ENCODE measurements around the gene PLPP7.
A peak's percentile ranks its signal among the peaks of the same experiment; 100 is the strongest.
"Not testable (repeated sequence)": the region's sequence is repeated elsewhere in the genome, so short reads cannot be mapped to it uniquely, and the experiment has no call there.

PLPP7 gene

DNA sequence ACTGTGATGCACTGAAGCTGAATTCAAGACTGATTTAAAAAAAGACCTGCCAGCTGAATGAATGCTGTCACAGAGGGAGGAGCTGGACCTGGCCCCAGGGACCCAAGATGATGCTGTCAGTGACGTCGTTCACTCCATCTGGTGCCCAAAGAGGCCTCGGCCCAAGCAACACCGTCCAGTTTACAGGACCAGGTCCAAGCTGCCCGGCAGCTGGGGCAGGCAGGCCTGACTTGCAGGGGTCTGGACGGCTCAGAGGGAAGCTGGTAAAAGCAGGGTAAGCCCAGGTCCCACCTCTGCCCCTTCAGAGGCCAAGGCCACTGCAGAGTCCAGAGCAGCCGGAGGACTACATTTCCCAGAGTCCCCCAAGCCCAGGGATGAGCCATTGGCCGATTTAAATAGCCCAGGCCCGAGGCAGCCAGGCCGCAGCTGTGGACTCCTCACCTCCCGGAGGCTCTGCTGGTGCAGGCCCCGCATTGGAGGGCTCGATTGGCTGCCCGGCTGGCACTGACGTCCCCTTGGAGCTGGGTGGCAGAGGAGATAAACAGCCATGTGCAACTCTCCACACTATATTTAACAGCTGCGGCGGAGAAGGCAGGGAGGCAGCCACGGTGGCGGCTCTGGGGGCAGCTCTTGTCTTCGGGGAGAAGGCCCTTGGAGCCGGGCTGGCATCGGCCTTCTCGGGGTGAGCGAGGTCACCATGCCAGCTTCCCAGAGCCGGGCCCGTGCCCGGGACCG lies at the start of gene PLPP7:
TSS of gene PLPP7 (plus strand) at position 423 of the 735 bp plus-strand sequence. CDS start at position 698, 275 bp downstream.
- H3K27ac ChIP-seq, result peak within 1 kb of the TSS in 12 of 21 experiments; percentile 2 to 73 (median 50)
- peak within 1 kb of the TSS; percentile 3 to 43 (median 12) for H3K4me3 ChIP-seq

DNA sequence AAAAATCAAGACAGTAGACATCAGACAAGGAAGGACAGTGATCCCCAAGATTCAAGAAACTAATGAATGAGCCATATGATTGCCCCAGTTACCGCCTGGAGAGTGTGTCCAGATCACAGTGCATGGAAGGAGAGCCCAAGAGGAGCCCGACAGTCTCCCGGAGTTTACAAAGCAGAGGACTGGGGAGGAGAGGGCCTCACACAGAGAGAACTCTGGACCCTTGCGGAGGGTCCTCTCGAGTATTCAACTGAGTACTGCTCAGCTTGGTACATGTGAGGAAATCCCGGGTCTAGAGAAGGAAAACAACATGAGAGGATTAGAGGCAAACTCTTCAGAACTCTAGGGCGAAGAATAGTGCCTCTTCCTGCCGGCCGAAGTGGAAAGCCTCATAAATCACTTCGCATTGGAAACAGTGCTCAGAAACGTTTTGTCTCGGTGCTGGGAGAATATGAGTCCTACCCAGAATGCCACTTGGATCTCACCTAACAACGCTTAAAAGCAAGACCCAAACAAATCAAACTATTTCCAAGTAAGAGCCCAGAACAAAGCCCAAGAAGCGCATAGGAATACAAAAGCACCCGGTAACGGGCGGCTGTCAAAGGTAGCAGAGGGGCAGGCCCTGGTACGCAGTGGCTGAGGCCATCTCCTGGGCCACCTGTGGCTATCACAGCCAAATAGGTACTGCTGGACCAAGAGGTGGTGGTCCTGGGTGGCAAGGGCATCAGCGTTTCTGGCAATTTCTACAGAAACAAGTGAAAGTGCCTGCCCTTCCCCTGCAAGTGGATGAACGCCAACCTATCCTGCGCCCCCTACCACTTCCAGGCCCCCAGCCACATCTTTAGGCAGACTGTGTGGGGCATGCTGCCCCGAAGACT lies 49.2 kb upstream of the PLPP7 start:
- no peak overlapping the region for H3K4me3 ChIP-seq
- H3K27ac ChIP-seq, result no peak overlapping the region

DNA sequence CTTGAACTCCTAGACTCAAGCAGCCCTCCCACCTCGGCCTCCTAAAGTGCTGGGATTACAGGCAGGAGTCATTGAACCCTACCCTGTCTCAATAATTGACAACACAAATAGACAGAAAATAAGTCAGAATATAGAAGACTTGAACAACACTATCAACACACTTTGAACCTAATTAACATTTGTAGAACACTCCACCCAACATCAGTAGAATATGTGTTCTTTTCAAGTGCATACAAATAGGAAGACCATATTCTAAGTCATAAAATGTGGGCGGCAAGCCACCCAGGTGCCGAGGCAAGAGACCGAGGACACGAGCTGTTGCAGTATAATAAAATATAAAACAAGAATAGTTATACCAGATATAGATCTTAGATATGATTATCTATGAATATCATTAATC lies 45.2 kb upstream of the PLPP7 start:
- H3K27ac ChIP-seq, H3K4me3 ChIP-seq: not testable (repeated sequence)

DNA sequence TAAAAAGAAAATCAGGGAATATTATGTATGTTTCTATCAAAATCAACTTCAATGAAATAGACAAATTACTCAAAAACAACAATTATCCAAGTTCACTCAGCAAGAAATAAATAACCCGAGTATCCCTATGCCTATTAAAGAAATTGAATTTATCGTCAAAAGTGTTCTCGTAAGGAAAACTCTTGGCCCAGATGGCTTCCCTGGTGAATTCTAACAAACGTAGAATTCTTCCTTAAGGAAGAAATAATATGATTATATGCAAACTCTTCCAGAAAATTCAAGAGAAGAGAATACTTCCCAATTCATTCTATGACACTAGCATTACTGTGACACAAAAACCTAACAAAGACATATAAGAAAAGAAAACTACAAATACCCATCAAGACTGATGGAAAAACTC lies 42.9 kb upstream of the PLPP7 start:
- H3K4me3 ChIP-seq, result no peak overlapping the region

DNA sequence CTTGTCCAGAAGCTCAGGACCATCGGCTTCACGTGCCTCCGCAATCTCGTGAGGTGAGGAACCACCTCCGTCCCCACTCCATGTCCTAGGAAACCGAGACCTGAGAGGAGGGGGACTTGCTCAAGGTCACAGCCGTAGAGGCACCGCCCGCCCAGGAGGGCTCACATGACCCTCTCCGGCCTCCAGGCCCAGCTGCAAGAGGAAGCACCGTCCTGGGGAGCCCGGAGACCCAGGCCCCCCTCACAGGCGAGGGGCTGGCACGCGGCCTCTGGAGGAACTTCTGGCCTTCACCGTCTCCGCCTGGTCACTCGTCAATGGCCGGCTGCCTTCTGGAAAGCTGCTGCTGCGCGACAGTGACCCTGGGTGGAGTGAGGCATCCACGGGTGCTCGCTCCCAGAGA lies 37.4 kb upstream of the PLPP7 start:
- Histone ChIP-seq H3K27ac (peak overlapping the region in 17 of 21 experiments; percentile 20 to 95 (median 67)), H3K4me3 (peak overlapping the region in 6 of 7 experiments; percentile 1 to 31 (median 26))

More for the DNA sequence above, 42.9 kb upstream of the PLPP7 start:
- no peak overlapping the region for H3K27ac ChIP-seq

DNA sequence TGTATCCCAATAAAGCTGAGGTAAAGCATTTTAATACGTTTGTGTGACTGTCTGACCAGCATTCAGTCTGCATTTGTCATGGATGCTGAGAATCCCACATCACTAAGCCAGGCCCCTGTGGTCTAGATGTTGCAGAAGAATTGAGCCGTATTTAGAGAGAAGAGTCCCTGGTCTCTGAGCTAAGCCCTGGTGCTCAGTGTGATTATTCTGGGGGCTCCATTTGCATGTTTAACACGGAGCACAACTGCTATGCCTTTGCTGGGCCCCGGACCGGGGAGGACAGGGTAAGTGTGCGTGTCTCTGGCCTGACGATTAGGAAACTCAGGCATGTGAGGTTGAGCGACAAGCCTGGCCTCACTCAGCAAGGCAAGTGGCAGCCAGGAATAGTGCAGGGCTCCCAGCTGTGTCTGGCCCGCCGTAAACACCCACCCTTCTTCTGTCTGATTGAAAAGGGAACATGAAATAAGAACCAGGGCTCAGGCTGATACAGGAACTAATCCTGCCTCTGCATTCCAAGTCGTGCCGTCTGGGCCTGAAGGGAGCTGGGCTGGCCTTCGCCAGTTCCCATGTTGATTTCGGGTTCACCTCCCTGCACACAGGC lies 35.5 kb upstream of the PLPP7 start:
- peak overlapping the region in 18 of 21 experiments; percentile 3 to 95 (median 58) for H3K27ac ChIP-seq

DNA sequence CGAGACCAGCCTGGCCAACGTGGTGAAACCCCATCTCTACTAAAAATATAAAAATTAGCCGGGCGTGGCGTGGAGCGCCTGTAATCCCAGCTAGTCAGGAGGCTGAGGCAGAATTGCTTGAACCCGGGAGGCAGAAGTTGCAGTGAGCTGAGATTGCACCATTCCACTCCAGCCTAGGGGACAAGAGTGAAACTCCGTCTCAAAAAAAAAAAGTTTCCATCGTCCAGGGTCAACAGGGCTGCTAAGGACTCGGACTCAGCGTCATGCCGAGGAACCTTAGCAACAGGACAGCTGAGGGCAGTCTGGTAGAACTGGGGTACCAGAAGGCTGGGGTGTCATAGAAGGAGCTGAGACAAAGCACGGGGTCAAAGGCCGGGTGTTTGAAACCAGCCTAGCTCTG lies 34.9 kb upstream of the PLPP7 start:
- no peak overlapping the region for H3K4me3 ChIP-seq
- H3K27ac ChIP-seq, result peak overlapping the region in 18 of 21 experiments; percentile 3 to 95 (median 81)

More for the DNA sequence above, 35.5 kb upstream of the PLPP7 start:
- H3K4me3 ChIP-seq, result no peak overlapping the region

DNA sequence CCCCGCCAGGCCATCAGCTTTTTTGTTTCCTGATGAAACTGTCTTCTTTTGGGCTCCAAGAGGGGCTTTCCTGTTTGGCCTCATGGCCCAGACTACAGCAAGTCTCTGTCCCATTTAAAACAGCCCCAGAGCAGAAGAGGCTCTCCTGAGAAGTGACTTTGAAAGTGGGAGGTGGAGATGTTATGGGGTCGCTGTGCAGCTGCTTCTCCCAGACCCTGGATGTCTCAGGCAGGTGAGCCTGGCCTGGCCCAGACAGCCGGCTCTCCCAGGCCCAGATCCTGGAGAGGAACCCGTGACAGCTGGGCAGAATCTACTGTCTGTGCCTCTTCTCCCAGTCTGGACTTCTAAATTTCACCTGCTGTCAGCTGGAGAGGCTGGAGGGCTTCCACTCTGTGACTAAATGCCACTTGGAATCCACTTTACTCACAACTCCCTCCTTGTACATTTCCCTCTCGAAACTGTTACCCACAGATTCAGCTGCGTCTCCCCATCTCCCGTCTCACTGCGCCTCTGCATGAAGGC lies 33.8 kb upstream of the PLPP7 start:
- Histone ChIP-seq H3K4me3 (peak overlapping the region in 2 of 7 experiments; percentile 11 to 13), H3K27ac (peak overlapping the region in 20 of 21 experiments; percentile 35 to 95 (median 80))

DNA sequence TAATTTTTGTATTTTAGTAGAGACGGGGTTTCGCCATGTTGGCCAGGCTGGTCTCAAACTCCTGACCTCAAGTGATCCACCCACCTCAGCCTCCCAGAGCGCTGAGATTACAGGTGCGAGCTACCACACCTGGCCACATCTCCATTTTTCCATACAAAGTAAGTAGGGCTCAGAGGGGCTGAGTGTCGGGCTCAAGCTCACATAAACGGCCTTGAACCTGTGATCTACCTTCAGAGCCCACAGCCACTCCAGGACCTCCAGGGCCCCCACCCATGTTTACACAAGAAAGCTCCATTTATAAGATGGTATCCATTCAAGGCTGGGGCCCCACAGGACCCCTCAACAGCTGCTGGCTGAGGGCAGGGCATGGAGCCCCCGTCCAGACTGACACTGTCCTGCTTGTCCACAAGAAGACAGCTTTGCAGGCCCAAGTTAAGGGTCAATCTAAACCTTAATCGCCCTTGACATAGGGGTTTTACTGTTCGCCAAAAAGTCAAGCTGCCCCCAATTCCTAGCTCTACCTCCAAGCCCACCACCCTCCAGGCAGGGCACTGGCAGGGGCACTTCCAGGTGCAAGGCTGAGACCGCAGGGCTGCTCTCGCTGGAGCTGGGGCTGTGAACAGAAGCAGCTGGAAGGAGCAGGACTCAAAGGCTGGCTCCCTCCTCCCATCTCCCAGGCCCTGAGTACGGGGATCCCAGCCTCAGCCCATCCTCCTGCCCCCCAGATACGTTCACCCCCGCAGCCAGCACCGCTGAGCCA lies 32.1 kb upstream of the PLPP7 start:
- Histone ChIP-seq H3K4me3 (no peak overlapping the region), H3K27ac (peak overlapping the region in 13 of 21 experiments; percentile 4 to 95 (median 83))

DNA sequence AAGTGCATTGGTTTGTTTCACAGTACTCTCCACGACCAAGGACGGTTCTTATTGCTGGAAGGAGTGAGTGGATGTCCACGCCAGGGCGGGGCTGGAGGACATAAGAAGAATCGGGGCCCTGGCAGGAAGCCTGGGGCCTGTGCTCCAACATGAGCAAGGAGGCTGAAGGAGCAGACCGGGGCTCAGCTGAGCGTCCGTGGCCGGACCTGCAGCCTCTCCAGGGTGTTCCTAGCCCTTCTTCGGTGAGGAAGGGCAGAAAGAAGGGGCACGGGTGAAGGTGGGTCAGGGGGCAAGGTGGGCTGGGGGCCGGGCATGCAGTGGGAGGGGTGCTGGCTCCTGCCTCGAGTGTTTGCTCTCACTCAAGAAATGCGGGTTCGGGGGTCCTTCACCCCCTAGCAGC lies 31.3 kb upstream of the PLPP7 start:
- Histone ChIP-seq H3K4me3 (no peak overlapping the region), H3K27ac (peak overlapping the region in 7 of 21 experiments; percentile 4 to 95 (median 63))

DNA sequence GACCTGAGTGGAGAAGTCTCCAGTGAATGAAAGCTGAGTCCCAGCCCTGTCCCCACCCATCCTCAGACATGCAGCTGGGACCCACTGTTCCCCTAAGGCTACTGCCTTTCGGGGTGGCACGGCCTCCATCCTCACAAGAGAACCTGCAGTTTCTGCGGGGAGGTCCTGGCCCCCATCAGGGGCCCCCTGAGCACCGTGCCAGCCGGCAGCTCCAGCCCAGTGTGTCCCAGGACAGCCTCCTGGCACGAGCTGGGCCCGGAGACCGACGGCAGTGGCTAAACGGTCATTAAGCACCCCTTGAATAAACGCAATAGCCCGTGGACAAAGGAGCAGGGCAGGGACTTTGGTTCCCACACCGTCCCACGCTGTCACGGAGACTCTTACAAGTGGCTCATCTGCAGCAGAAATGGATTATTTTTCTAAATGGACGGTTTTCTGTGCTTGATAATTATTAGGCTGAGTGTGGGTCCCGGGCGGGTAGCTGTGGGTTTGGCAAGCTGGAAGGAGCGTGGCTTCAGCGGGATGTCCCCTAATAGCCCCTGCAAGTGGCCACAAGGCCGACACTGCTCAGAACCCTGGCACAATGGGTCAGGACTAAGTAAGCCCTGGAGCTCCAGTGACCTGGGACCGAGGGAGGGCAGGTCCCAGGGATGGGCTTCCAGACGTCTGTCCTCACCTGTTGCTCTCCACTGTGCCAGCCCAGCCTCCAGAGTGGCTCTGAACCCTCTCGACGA lies 30.7 kb upstream of the PLPP7 start:
- Histone ChIP-seq H3K4me3 (no peak overlapping the region), H3K27ac (peak overlapping the region in 2 of 21 experiments; percentile 63 to 95)

DNA sequence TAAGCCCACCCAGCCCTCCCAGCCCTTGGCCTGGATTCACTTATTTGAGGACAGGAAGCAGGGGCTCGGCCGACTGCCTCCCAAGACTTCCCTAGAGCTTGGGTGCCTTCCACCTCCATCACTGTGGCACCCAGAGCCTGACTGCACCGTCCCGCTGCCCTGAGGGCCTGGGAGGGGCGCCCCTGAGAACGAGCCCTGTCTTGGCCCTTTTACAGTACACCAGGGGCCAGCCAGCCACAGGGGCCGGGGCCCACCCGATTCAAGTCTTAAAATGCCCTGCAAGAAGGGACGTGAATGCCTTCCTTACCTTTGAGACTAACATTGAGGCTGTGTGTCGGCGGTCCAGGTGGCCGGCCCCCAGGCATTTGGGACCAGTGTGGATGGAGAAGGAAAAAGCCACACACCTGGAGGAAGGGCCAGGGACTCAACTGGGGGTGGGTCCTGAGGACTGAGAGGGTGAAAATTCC lies 30.1 kb upstream of the PLPP7 start:
- no peak overlapping the region for H3K27ac ChIP-seq

DNA sequence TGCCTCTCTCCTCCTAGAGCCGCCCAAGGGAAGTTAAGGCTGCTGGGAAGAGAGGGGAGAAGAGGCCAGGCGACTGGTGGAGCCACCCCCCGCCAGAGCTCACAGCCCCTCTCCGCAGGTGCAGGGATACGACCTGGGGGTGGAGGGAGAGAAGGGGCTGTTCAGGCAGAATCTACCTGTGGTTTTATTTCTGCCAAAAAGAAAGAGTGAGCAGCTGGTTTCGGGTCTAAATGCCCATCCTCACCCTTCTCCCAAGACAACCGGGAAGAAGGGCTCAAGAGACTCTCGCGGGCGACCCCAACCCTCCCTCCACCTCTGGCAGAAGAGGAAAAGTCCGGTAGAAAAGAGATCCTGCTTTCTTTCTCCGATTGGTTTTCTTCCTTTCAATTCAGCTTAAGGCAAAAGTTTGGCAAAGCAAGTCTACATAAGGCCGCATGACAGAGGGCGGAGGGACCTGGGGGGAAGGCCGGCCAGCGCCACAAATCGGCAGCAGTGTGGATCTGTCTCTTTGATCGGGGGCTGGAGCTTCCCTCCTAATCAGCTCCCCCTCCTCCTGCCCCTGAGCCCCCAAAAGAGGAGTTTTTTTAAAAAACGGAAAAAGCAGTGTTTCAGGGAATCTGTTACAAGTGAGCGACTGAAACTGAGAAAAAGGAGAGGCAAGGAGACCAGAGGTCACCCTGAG lies 29.5 kb upstream of the PLPP7 start:
- Histone ChIP-seq H3K27ac (no peak overlapping the region), H3K4me3 (no peak overlapping the region)

More for the DNA sequence above, 30.1 kb upstream of the PLPP7 start:
- no peak overlapping the region for H3K4me3 ChIP-seq

DNA sequence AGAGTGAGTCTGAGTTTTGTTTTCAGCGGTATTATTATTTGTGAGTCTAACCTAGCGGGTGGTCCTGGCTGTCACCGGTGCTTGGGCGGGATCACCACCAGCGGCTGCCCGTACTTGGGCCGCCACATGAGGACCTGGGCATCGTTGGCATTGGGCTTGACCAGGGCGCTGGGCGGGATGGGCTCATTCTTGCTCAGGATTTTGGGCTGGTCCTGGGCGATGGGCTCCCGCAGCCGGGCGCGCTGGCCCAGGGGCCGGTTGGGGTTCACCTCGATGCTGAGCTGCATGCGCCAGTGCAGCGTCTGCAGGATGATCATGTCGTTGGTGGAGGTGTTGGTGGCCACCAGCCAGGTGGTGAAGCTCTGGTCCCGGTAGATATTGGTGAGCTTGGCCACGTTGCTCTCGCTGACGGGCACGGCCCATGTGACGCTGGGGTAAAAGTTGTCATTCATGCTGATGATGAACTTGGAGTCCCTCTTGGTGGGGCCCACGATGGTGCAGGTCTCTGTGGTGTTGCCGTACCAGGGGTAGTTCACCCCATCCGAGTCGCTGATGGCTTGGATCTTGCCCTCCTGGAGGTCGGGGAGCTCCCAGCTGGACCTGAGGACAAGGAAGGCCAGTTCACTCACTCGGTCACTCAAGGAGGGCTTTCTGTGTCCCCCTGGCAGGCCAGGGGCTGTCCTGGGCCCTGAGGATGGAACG lies 28.6 kb upstream of the PLPP7 start:
- H3K27ac ChIP-seq, result no peak overlapping the region
- H3K4me3 ChIP-seq, result no peak overlapping the region

DNA sequence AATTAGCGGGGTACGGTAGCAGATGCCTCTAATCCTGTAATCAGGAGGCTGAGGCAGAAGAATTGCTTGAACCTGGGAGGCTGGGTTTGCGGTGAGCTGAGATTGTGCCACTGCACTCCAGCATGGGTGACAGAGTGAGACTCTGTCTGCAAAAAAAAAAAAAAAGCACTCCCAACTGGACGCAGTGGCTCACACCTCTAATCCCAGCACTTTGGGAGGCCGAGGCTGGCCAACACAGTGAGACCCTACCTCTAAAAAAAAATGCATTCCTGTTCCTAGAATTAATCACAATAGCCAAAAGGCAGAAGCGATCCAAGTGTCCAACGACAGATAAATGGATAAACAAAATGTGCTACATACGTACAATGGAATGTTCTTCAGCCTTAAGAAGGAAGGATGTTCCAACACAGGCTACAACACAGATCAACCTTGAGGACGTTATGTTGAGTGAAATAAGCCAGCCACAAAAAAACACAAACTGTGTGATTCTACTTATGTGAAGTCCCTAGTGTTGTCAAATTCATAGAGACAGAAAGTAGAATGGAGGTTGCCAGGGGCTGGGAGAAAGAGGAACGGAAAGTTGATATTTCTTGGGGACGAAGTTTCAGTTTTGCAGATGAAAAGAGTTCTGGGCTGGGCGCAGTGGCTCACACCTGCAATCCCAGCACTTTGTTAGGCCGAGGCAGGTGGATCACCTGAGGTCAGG lies 27.0 kb upstream of the PLPP7 start:
- H3K4me3 ChIP-seq, result no peak overlapping the region
- peak overlapping the region in 1 of 21 experiments; percentile 63 for H3K27ac ChIP-seq

DNA sequence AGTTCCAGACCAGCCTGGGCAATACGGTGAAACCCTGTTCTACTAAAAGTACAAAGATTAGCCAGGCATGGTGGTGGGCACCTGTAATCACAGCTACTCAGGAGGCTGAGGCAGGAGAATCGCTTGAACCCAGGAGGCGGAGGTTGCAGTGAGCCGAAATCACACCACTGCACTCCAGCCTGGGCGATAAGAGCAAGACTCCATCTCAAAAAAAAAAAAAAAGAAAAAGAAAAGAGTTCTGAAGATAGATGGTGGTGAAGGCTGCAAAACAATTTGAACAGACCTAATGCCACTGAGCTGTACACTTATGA lies 26.5 kb upstream of the PLPP7 start:
- not testable (repeated sequence) for H3K4me3 ChIP-seq
- peak overlapping the region in 1 of 21 experiments; percentile 63 for H3K27ac ChIP-seq

DNA sequence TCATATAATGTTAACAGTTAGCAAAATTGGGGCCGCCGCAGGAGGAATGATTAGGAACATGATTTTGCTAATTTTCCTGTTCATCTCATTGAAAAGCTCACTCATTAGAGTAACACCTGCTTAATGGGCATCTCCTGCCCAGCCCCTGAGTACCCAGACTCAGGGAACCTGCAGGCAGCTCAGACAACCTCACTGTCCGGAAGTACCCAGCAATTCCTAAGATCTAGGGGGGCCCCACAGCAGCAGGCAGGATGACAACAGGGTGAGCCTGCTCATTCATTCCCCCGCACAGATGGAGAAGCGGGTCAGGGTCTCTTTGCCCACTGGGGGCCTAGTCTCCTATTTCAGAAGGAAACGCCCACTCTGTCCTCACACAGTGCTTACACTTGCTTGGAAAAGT lies 25.8 kb upstream of the PLPP7 start:
- H3K4me3 ChIP-seq, result no peak overlapping the region
- peak overlapping the region in 4 of 21 experiments; percentile 3 to 69 (median 26) for H3K27ac ChIP-seq
